Measurements from ENCODE around the gene INAFM2.
A peak's percentile ranks its signal among the peaks of the same experiment; 100 is the strongest.

INAFM2 gene

GRCh38 chr15:40306371-40306770 is 17.1 kb upstream of the INAFM2 start:
- no peak for DNase-seq (ENCODE audit: low read depth, low spot score)

DNA sequence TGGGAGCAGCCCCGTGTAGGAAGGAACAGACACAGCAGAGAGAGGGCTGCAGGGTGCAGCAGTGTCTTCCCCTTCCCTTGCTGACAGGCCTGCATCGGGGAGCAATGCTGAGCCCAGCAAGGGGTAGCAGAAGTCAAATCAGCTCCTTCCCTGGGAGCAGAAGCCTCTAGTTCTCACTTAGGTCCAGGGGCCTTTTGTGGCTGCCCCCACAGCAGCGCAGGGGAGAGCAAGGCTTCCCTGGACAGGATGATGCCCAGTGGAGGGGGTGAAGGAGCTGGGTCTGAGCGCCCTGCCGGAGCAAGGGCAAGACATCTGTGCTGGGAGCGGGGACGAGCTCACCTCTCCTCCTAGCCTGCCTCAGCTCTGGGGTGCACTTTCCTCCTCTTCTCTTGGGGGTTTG is 16.6 kb upstream of the INAFM2 start:
- DNase-seq (ENCODE audit: low read depth, low spot score): no peak

GRCh38 chr15:40307421-40308211 is 15.9 kb upstream of the INAFM2 start, which contains the start of gene PLCB2:
Gene PLCB2 (minus strand): TSS chr15:40307935. CDS start chr15:40307672, 263 bp downstream.
- DNase-seq (ENCODE audit: low read depth, low spot score): no peak

GRCh38 chr15:40309344-40309862 is 14.1 kb upstream of the INAFM2 start:
- no peak for DNase-seq (ENCODE audit: low read depth, low spot score)

DNA sequence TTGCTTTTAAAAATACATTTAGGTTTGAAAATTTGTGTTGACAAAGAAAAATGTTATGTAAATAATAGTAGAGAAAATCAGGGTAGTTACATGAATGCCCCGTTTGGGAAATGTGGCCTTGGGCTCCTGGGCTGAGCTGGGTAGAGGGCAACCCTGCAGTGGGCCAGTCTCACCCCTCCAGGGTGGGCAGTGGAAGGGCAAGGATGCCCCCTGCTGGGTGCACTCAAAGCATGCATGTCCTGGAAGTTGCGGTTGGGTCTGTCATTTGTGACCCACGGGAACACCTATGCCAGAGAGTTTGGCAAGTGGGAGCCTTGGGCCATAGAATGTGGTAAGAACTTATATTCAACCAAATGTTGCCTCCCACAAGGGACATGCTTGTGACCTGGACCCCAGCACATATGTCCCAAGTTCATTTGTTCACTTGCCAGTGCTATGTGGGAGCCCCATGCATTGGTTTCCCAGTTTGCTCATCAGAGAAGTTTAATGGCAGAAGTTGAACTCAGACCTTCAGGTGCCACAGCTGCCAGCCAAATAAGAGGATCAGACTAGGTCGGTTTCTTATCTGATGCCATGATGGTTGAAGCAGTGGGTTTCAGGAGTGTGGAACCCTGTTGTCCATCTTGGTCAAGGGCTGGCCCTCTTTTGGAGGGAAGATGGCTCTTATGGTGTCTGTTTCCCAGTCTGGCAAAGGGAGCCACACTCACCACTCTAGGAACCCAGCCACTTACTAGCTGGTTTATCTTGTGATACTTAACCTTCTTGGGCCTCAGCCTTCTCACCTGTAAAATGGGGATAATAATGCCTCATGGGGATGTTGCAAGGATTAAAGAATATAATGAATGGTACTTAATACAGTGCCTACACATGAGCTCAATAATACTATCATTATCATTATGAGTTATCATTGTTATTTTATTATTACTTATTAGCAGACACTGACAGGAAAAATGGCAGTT is 13.2 kb upstream of the INAFM2 start:
- no peak for DNase-seq (ENCODE audit: low read depth, low spot score)

GRCh38 chr15:40310993-40311392 is 12.5 kb upstream of the INAFM2 start:
- DNase-seq (ENCODE audit: low read depth, low spot score): no peak

DNA sequence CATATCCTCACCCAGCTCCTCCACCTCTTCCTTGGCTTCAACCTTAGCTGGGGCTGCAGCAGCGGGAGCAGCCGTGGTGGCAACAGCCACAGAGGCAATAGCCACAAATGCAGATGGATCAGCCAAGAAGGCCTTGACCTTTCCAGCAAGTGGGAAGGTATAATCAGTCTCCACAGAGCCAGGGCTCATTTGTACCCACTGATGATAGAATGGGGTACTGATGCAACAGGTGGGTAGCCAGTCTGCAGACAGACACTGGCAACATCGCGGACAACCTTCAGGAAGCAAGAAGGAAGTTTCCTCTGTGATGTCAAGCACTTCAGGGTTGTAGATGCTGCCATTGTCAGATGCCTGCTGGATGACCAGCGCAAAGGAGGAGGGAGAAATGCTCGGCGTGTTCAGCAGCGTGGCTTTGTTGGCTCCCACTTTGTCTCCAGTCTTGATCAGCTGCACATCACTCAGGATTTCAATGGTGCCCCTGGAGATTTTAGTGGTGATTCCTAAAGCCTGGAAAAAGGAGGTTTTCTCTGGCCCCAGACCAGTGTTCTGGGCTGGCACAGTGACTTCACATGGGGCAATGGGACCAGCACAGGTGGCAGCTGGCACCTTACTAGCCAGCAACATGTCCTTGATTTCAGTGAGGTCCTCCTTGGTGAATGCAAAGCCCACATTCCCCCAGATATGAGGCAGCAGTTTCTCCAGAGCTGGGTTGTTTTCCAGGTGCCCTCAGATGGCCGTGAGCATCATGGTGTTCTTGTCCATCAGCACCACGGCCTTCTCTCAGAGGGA is 10.9 kb upstream of the INAFM2 start:
- no peak for DNase-seq (ENCODE audit: low read depth, low spot score)

DNA sequence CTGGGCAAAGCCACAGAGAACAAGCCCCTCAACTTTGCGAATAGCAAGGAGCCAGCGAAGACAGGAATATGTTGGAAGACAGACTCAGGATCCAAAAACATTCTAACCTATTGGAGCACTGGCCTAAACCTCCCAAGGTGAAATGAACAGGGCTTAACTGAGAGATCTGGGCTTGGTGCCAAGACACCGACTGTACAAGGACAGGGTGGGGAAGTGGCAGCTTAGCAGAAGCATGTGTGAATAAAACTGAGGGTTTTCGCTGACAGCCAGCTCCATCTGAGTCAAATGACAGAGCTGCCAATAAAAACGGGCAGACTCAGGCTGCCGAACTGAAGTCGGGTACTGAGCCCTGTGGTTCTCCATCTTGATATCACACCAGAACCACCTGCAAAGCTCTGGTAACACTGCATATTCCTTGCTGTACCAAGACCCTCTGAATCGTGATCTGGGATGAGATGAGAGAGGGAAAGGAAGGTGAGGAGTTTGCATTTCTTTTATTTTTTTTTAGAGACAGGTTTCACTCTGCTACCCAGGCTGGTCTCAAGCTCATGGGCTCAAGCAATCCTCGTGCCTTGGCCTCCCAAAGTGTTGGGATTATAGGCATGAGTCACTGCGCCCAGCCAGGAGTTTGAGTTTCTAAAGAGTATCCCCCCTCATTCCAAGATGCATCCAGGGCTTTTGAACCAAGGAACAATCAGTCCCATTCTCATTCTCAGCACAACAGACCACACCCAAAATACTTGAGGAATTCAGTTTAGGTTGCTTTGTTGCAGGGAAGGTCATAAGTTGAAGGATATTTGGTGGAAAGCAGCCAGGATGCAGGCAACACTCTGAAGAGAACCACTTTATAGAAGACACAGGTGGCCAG is 9.7 kb upstream of the INAFM2 start:
- no peak for DNase-seq (ENCODE audit: low read depth, low spot score)

GRCh38 chr15:40314723-40315276 is 8.7 kb upstream of the INAFM2 start:
- no peak for DNase-seq (ENCODE audit: low read depth, low spot score)

- no peak for DNase-seq (ENCODE audit: low read depth, low spot score)
Measured at GRCh38 chr15:40316931-40317330, 6.6 kb upstream of the INAFM2 start.

DNA sequence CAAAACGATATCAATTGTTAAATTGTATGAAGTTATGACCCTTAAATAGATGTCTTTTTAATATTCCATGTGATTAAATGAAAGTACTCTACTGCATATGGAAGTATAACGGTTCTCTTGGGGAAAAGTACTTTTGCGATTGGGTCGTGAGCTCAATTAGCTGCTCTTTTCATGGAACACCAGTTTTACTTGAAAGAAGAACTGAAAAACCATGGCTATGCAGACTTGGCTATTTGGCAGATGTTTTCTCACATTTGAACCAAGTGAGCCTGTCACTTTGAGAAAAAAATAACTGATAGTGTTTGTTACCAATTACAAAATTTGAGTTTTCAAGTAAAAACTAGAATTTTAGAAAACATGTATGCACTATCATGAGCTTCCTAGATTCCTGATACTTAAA is 5.9 kb upstream of the INAFM2 start:
- DNase-seq (ENCODE audit: low read depth, low spot score): no peak

DNA sequence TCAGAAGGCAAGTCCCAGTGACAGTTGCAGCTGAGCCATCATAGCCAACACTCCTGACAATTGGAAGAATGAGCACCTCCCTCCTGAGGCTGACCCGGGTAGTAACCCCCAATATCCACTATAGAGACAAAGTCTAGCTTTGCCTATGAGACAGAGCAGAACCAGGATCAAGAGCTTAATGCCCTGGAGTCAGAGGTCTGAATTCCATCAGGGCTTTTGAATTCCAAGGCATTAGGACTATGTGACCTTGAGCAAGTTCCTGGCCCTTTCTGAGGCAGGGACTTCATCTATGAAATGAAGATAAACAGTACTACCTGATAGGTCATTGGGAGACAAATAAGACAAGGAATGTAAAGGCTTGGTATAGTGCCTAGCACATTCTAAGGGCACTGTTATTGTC is 3.1 kb upstream of the INAFM2 start:
- DNase-seq (ENCODE audit: low read depth, low spot score): no peak

- DNase-seq (ENCODE audit: low read depth, low spot score): no peak
Measured at GRCh38 chr15:40320931-40321371, 2.5 kb upstream of the INAFM2 start.

DNA sequence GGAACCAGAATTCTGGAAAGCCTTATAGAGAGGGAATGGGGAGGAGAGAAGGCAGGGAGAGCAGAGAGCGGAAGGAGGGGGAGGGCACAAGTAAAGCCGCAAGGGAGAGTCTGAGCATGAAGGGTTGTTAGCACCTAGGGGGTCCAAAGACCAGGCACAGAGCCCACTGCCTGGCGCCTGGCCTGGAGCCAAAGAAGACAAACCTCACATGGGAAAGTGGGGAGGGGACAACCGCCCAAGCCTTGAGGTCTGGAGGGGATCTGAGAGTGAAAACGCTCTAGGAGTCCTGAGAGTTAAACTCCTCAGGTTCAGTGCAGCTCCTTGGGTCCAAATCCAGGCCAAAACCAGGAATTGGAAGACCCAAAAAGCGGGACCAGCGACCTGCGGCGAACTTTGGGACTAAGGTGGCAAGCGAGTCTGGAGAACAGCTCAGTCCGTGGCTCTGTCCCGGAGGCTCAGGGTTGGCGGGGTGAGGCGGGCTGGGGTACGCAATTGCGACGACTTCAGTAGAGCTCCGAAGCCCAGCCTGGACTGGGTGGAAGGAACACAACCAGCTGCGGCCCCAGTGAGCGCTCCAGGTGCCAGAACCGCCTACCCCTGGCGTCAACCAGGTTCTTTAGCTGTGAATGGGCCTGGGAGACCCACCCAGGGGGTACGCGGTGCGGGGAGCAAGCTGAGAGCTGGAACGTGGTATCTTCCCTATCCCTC is 807 bp upstream of the INAFM2 start:
- peak; percentile 70 for DNase-seq (ENCODE audit: low read depth, low spot score)

DNA sequence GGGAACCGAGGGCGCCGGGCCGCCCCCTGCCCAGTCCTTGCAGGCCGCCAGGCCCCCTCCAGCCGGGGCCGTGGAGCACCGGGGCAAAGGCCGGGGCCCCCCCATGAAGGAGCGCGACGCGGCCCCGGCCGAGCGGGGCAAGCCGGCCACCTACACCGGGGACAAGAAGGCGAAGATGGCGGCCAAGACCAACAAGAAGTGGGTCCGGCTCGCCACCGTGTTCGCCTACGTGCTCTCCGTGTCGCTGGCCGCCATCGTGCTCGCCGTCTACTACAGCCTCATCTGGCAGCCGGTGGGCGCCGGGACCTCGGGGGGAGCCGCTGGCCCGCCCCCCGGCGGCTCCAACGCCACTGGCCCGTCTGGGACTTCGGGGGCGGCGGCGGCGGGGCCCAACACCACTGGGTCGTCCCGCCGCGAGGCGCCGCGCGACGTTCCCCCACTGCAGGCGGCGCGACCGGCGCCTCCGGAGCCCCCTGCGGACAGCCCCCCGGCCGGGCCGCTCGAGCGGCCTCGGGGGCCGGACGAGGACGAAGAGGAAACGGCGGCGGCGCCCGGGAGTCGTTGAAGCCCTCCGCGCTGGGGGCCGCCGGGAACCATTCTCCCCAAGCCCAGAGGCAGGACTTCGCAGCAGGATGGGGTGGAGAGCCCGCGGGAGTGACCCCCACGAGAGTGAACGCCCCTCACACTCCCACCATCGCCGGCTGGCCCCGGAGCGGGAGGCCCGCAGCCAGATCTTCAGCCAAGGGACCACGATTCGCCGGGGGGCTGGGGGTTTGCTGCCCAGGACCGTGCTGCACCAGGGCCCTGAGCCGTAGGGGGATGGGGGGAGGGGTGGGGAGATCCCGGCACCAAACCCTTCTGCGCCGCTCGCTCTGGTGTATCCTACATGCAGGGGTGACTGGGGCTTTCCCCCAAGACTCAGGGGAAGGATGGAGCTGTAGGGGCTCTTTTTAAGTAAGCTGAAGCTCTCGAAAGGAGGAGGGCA is 753 bp downstream of the INAFM2 start:
- no peak for DNase-seq (ENCODE audit: low read depth, low spot score)

GRCh38 chr15:40325188-40325587 is 1.7 kb downstream of the INAFM2 start:
- no peak for DNase-seq (ENCODE audit: low read depth, low spot score)

DNA sequence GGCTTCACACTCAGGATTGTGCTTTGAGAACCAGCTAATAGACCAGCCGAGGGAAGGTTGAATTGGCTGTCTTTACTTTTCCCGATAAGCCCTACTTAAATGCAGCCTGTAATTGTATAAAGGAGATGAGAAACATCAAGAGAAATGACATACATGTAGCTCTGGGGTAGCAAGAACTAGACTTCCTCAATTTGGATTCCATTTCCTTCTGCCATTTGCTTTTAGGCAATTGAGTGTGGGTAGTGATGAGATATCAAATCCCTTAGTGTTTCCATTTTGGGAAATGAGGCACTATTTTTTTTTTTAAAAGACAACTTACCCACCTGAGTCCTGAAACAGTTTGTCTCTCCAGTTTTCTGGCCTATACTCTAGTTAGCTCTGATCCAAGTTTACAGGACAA is 2.2 kb downstream of the INAFM2 start:
- no peak for DNase-seq (ENCODE audit: low read depth, low spot score)

- no peak for DNase-seq (ENCODE audit: low read depth, low spot score)
Measured at GRCh38 chr15:40327457-40327856, 4.0 kb downstream of the INAFM2 start.

Measured in brain pericyte (primary cell).